Measurements from ENCODE around the gene PHTF1.
"Not testable (repeated sequence)": the region's sequence is repeated elsewhere in the genome, so short reads cannot be mapped to it uniquely, and the experiment has no call there.

The PHTF1 gene

GRCh38 chr1:113770031-113770430 is 10.7 kb upstream of the PHTF1 start:
- DNase-seq, result no peak

- DNase-seq, result no peak
These were observed 10.3 kb upstream of the PHTF1 start for GRCh38 chr1:113769601-113769970.

DNA sequence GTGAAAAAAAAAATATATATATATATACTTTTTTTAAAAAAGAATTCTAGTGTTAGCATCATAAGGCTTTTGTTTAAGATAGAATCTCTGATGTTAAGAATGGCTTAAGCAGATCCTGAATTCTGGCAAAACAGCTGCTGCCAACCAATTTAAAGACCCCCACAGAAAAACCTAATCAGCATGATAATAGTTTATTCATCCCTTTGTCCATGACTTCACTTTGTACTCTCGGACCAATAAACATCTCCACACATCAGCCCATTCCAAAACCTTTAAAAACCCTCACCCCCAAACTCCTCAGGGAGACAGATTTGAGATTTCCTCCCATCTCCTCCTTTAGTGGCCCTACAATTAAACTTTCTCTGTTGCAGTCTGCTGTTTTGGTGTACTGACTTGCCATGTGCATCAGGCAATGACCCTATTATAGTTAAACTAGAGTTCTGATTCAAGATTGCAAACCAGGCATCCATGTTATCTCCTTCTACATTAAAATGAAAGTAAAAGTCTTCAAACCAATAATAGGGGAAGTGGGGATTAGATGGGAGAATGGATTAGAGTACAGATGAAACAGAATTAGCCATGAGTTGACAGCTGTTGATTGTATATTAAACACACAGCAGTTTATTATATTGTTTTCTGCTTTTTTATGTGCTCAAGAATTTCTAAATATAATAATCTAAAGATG is 9.8 kb upstream of the PHTF1 start:
- DNase-seq, result no peak

- no peak for DNase-seq
These were observed 6.3 kb upstream of the PHTF1 start for GRCh38 chr1:113765306-113766230.

GRCh38 chr1:113763661-113764060 is 4.4 kb upstream of the PHTF1 start:
- DNase-seq, result no peak

GRCh38 chr1:113761937-113762336 is 2.7 kb upstream of the PHTF1 start:
- DNase-seq, result no peak

- DNase-seq, result no peak
These were observed 1.1 kb upstream of the PHTF1 start for GRCh38 chr1:113760102-113761080.

DNA sequence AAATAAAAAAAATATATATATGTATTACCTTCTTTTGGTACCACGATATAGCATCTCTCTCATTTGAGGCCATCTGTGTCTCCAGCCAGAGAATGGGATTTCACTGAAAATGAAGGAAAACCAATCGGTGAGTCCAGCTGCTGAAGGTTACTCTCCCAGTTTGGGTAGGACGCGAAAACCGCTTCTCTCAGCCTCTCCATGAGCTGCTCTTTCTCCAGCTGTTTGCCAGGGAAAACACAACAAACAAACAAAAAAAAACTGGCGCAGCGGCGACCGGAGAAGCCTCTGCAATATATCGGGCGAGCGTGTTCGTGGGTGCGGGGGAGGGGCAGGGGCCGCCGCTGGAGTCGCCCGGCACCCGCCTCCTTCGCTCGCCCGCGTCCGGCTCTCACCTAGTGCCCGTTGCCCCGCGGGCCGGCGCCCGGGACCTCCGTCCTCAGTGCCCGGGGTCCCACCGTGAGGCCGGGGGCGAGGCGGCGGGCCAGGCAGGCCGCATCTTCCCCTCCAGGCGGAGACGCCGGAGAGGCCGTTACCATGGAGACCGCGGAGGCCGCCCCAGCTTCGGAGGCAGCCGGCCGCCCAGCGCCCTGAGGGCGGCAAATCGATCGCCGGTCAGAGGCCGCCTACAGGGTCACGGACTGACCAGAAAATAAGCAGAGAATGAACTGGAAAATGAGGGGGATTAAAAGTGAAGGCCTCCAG is 504 bp downstream of the PHTF1 start:
- DNase-seq, result peak; percentile 69

DNA sequence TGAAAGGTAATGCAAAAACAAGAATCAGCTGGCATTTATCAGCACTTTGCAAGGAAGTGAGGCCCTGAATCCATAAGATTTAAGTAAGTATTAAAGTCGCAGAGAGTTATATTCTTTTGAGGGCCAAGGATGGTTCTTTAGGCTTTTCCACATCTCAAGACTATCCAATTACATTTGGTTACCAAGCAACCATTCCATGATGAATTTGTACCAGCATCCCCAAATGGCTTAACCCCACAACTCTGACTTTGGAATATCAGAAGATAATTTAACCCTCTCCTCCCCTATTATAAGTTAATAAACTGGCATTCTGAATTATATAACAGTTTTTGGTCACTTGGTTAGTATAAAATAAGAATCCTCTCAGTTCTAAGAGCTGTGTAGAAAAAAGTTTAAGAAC is 2.8 kb downstream of the PHTF1 start:
- DNase-seq, result no peak

GRCh38 chr1:113753333-113753732 is 6.0 kb downstream of the PHTF1 start:
- not testable (repeated sequence) for DNase-seq

DNA sequence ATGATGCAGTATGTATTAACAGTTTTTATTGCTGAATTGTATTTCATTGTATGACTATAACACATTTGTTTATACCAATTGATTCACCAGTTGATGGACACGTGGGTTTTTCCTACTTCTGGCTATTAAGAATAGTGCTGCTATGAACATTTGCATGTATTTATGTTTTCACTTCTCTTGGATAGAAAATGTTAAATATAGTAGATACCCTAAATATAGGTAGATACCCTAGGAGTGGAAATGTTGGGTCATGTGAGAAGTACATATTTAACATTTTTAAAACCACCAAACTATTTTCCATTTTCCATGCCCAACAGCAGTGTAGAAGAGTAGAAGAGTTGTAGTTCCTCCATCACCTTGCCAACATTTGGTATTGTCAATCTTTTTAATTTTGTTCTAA is 7.8 kb downstream of the PHTF1 start:
- DNase-seq, result no peak

DNA sequence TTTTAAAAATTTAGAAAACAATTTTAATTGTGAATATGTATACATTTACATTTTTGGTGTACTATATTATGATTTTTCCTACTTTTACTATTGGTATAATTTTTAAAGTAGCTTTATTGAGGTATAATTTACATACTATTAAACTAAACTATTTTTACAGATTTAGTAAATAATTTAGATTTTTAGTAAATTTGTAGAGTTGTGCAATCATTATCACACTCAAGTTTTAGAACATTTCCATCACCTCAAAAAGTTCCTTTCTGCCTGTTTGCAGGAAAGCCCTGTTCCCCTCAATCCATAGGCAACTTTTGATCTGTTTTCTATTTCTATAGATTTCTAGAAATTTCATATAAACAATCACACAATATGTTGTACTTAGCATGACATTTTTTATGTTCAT is 8.2 kb downstream of the PHTF1 start:
- DNase-seq, result no peak

GRCh38 chr1:113749402-113749801 is 9.9 kb downstream of the PHTF1 start:
- no peak for DNase-seq

GRCh38 chr1:113747376-113747775 is 11.9 kb downstream of the PHTF1 start:
- no peak for DNase-seq

DNA sequence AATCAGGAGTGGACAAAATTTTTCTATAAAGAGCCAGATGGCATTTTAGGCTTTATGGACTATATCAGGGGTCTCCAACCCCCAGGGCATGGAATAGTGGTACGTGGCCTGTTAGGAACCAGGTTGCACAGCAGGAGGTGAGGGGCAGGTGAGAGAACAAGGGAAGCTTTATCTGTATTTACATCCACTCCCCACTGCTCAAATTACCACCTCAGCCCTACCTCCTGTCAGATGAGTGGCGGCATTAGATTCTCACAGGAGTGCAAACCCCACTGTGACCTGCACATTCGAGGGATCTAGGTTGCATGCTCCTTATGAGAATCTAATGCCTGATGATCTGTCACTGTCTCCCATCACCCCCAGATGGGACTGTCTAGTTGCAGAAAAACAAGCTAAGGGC is 13.9 kb downstream of the PHTF1 start:
- DNase-seq, result peak; percentile 15

DNA sequence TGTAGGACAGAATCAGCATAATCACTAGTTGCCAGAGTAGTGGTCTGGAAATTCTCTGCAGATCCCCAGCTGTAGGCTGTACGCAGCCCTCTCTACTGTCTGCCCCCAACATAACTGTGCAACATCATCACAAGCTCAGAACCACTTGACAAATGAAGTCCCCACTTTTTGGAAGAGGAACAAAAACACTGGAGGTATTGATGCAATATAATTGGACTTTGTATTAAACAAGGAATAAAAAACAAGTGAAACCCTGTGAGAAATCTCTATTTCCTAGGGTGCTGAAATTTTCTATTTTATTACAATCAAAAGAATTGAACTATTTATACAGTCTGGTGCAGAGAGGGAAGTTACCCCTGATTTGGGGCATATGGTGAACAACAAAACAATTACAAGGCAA is 15.2 kb downstream of the PHTF1 start:
- no peak for DNase-seq

GRCh38 chr1:113742515-113742914 is 16.8 kb downstream of the PHTF1 start:
- no peak for DNase-seq

DNA sequence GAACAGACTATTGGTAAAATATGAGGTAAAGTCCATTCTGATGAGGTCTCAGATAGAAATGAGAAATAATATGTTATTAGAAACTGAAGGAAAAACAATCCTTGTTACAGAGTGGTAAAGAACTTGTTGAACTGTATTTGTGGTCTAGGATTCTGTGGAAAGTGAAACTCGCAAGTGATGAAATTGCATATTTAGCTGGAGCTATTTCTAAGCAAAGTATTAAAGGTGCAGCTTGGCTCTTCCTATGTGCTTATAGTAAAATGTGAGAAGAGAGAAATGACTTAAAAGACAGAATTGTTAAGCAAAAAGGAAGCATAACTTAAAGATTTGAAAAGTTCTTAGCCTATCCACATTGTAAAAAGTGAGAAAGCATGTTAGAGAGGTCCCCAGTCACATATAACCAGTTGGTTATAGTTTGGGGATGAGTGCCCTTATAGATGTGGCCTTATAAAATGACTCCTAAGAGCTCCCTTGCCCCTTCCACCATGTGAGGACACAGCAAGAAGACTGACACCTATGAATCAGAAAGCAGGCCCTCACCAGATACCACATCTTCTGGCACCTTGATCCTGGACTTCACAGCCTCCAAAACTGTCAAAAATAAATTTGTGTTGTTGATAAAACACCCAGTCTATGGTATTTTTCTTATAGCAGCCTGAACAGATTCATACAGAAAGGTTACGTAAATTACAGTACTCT is 24.8 kb downstream of the PHTF1 start:
- DNase-seq, result no peak

DNA sequence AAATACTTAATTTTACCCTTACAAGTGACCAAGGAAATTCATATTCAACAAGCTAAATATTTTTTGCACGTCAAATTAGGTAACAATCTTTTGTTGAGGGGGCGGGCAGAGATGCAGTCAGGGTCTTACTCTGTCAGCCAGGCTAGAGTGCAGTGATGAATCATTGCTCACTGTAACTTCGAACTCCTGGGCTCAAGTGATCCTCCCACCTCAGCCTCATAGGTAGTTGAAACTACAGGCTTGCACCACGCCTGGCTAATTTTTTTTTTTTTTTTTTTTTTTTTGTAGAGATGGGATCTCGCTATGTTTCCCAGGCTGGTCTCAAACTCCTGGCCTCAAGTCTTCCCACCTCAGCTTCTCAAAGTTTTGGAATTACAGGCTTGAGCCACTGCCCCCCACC is 26.5 kb downstream of the PHTF1 start:
- DNase-seq, result no peak

DNA sequence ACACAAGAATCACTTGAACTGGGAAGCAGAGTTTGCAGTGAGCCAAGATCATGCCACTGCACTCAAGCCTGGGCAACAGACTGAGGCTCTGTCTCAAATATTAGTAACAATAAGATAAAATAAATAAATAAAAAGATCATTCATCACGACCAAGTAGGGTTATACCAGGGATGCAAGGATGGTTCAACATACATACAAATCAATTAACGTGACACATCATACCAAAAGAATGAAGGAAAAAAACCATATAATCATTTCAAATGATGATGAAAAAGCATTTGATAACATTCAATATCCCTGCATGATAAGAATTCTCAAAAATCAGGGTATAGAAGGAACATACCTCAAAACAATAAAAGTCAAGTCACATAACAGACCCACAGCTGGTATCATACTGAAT is 38.3 kb downstream of the PHTF1 start:
- no peak for DNase-seq

GRCh38 chr1:113718621-113719020 is 40.7 kb downstream of the PHTF1 start:
- DNase-seq, result not testable (repeated sequence)

DNA sequence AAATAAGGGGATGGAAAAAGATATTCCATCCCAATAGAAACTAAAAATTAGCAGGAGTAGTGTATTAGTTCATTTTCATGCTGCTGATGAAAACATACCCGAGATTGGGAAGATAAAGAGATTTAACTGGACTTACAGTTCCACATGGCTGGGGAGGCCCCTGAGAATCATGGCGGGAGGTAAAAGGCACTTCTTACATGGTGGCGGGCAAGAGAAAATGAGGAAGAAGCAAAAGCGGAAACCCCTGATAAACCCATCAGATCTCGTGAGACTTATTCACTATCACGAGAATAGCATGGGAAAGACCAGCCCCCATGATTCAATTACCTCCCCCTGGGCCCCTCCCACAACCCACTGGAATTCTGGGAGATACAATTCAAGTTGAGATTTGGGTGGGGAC is 41.8 kb downstream of the PHTF1 start:
- not testable (repeated sequence) for DNase-seq

All from NCI-H748 treated with DMSO at 0.1 percent for 48 hours (cell line).